ENCODE measurements around the gene PARP2.
A peak's percentile ranks its signal among the peaks of the same experiment; 100 is the strongest.
"Not testable (repeated sequence)": the region's sequence is repeated elsewhere in the genome, so short reads cannot be mapped to it uniquely, and the experiment has no call there.

Gene PARP2

DNA sequence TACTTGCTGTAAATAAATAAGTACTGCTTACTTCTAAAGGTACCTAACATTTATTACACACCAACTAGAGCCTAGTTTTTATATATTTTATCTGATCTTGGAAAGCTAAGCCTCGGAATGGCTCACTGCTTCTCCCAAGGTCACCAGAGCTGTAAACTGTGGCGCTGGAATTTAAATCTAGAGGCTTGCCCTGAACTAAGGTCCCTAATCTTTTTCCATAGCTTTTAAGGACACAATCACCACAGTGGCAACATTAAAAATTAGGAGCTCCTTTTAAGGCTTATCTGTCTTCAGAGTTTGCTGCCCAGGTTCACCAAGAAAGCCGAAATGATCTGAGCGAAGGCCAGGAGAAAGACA lies 11.0 kb upstream of the PARP2 start:
- TF ChIP-seq, protein P1, sequence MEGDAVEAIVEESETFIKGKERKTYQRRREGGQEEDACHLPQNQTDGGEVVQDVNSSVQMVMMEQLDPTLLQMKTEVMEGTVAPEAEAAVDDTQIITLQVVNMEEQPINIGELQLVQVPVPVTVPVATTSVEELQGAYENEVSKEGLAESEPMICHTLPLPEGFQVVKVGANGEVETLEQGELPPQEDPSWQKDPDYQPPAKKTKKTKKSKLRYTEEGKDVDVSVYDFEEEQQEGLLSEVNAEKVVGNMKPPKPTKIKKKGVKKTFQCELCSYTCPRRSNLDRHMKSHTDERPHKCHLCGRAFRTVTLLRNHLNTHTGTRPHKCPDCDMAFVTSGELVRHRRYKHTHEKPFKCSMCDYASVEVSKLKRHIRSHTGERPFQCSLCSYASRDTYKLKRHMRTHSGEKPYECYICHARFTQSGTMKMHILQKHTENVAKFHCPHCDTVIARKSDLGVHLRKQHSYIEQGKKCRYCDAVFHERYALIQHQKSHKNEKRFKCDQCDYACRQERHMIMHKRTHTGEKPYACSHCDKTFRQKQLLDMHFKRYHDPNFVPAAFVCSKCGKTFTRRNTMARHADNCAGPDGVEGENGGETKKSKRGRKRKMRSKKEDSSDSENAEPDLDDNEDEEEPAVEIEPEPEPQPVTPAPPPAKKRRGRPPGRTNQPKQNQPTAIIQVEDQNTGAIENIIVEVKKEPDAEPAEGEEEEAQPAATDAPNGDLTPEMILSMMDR (IDR thresholded peaks at IDR 0.05; ENCODE audit: low read length, missing control alignments) = no peak
- H3K4me3 ChIP-seq (replicated peaks; ENCODE audit: low read depth, low read length) = peak overlapping the region; percentile 77
- peak; percentile 21 for DNase-seq (ENCODE audit: low read depth)

DNA sequence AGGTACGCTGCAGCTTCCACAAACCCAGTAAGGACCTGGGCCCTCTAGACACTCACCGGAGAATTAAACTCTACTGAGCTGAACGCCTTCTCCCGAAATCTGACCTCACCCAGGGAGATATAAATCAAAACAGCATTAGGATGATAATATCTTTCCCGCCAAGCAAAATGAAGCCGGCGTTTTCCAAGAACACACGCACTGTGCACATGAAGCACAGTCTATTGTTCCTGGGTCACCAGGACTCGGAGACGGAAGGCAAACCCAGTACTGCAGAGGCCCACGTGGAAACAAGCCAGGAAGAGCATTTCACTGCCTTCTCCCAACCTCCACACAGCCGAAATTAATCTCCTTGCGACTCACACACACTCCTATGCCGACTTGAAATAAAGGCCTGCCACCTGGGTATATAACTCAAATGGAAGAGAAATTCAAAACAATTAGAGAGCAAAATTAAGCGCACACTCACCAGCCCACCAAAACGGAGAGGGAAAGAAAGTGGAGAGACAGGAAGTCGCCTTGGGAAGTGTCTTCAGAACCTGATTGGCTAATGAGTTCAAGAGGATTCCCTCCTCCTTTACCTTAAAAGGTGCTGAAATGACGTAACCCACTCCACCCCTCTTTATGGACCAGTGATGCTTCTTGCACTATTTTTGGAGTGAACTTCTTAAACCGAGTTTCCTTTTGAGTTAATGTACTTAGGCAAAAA lies 10.5 kb upstream of the PARP2 start, which contains the start of gene CCNB1IP1:
Gene CCNB1IP1 (minus strand): TSS at position 492 of the 706 bp plus-strand sequence. CDS start 16,756 bp downstream, outside the sequence.
- peak within 1 kb of the TSS; percentile 77 for H3K4me3 ChIP-seq (replicated peaks; ENCODE audit: low read depth, low read length)
- DNase-seq (ENCODE audit: low read depth) = peak; percentile 92
- TF ChIP-seq, protein P1 (IDR thresholded peaks at IDR 0.05; ENCODE audit: low read length, missing control alignments) = no peak

DNA sequence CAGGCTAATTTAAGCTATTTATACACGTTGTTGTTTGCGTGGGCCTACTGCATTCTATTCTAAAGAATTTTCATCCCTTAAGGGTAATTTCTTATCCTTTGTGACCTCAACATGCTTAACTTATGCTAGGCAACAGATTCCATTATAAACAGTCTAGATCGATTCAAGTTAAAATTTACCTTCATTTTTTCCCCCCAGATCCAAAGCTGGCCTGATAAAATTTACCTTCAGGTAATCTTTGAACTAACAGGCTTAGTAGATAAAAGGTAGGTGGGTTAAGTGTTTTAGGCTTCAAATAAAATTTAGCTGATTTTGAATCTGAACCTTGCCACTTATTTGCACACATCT lies 10.0 kb upstream of the PARP2 start:
- peak overlapping the region; percentile 77 for H3K4me3 ChIP-seq (replicated peaks; ENCODE audit: low read depth, low read length)
- TF ChIP-seq, protein P1 (IDR thresholded peaks at IDR 0.05; ENCODE audit: low read length, missing control alignments) = no peak
- no peak for DNase-seq (ENCODE audit: low read depth)

DNA sequence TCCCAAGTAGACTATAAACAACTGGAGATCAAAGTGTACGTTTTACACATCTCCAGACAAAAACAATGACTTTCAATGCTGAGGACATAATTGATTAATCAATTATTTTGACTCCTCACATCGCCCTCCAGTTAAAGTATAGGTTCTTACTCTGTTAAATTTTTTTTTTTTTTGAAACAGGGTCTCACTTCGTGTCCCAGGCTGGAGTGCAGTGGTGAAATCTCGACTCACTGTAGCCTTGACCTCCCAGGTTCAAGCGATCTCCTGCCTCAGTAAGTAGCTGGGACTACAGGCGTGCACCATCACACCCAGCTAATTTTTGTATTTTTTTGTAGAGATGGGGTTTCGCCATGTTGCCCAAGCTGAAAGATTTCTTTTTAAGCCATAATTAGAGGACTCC lies 9.4 kb upstream of the PARP2 start:
- TF ChIP-seq, protein P1 (IDR thresholded peaks at IDR 0.05; ENCODE audit: low read length, missing control alignments) = no peak
- no peak for DNase-seq (ENCODE audit: low read depth)

DNA sequence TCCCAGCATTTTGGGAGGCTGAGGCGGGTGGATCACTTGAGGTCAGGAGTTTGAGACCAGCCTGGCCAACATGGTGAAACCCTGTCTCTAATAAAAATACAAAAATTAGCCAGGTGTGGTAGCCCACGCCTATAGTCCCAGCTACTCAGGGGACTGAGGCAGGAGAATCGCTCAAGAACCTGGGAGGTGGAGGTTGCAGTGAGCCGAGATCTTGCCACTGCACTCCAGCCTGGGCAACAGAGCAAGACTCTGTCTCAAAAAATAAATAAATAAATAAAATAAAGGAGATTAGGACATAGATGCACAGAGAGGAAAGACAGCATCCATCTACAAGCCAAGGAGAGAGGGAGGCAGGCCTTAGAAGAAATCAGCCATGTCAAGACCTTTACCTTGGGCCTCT lies 2.4 kb upstream of the PARP2 start:
- not testable (repeated sequence) for H3K4me3 ChIP-seq (replicated peaks; ENCODE audit: low read depth, low read length); DNase-seq (ENCODE audit: low read depth)

More for the DNA sequence above, 9.4 kb upstream of the PARP2 start:
- H3K4me3 ChIP-seq (replicated peaks; ENCODE audit: low read depth, low read length) = no peak overlapping the region

DNA sequence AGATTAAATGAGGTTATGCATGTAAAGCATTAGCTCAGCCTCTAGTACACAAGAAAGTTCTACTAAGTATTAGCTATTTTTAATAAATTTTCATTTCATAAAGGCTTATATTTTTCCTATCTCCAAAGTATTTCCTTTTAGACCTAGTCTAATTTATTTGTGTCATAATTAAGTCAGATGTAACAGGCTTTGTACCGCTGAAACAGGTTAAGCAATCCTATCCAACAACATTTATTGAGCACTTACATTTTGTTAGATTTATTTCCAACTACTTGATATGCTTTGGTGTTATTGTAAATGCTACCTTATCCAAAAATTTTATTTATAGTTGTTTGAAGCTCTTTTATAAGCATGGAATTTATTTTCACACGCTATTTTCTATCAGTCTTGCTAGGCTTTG lies 1.8 kb upstream of the PARP2 start:
- peak overlapping the region; percentile 94 for H3K4me3 ChIP-seq (replicated peaks; ENCODE audit: low read depth, low read length)
- TF ChIP-seq, protein P1 (IDR thresholded peaks at IDR 0.05; ENCODE audit: low read length, missing control alignments) = no peak

DNA sequence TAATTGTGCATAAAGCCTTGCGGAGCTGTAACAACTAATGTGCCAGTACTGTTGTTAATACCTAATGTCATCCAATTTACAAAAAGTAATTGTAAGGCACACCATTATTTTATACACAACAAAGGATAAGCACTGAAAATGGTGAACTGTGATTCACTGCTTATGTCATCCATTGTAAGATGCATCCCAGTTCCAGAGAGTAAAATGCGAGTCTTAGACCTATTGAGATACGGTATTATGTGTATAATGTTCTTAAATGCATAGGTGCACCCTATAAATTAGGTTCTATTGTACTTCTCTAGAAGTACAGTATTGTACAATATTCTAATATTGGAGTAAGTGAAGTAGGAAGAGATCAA lies 406 bp downstream of the PARP2 start:
- TF ChIP-seq, protein P1 (IDR thresholded peaks at IDR 0.05; ENCODE audit: low read length, missing control alignments) = no peak
- DNase-seq (ENCODE audit: low read depth) = peak; percentile 40
- H3K4me3 ChIP-seq (replicated peaks; ENCODE audit: low read depth, low read length) = peak overlapping the region; percentile 92

More for the DNA sequence above, 1.8 kb upstream of the PARP2 start:
- no peak for DNase-seq (ENCODE audit: low read depth)
